ENCODE data around the gene SLC1A6. TPM values are rescaled to one million over a fixed set of nuclear protein-coding genes. Genes with fewer than 3 reads are reported as not detected.
"Not testable (repeated sequence)": the region's sequence is repeated elsewhere in the genome, so short reads cannot be mapped to it uniquely, and the experiment has no call there.

Gene SLC1A6
- total RNA-seq, 1 donor from 2014 or later = not detected

- H3K36me3 ChIP-seq (ENCODE audit: control insufficient read depth, insufficient read depth, low read length) = no peaks in the 10 kb centered on the region
- no peak for DNase-seq (ENCODE audit: low read depth)
- H3K4me3 ChIP-seq (ENCODE audit: low read depth, low read length) = no peak overlapping the region
- no peak for TF ChIP-seq CTCF (IDR thresholded peaks at IDR 0.05; ENCODE audit: insufficient read depth, low read length, poor library complexity, severe bottlenecking)
- no peaks in the 10 kb centered on the region for H3K27me3 ChIP-seq (ENCODE audit: control insufficient read depth, insufficient read depth, low read length)
Measured at GRCh38 chr19:14954071-14954655, 25.5 kb downstream of the SLC1A6 start.

- TF ChIP-seq CTCF (IDR thresholded peaks at IDR 0.05; ENCODE audit: insufficient read depth, low read length, poor library complexity, severe bottlenecking) = no peak
- DNase-seq (ENCODE audit: low read depth) = no peak
- Histone ChIP-seq H3K4me3 (ENCODE audit: low read depth, low read length) (no peak overlapping the region), H3K27me3 (ENCODE audit: control insufficient read depth, insufficient read depth, low read length) (no peaks in the 10 kb centered on the region), H3K36me3 (ENCODE audit: control insufficient read depth, insufficient read depth, low read length) (no peaks in the 10 kb centered on the region)
Measured at GRCh38 chr19:14952767-14953166, 26.9 kb downstream of the SLC1A6 start.

GRCh38 chr19:14950421-14950820 is 29.2 kb downstream of the SLC1A6 start:
- Histone ChIP-seq H3K4me3 (ENCODE audit: low read depth, low read length) (no peak overlapping the region), H3K36me3 (ENCODE audit: control insufficient read depth, insufficient read depth, low read length) (no peaks in the 10 kb centered on the region), H3K27me3 (ENCODE audit: control insufficient read depth, insufficient read depth, low read length) (no peaks in the 10 kb centered on the region)
- no peak for TF ChIP-seq CTCF (IDR thresholded peaks at IDR 0.05; ENCODE audit: insufficient read depth, low read length, poor library complexity, severe bottlenecking)
- no peak for DNase-seq (ENCODE audit: low read depth)

- Histone ChIP-seq H3K27me3 (ENCODE audit: control insufficient read depth, insufficient read depth, low read length) (no peaks in the 10 kb centered on the region), H3K36me3 (ENCODE audit: control insufficient read depth, insufficient read depth, low read length) (no peaks in the 10 kb centered on the region), H3K4me3 (ENCODE audit: low read depth, low read length) (no peak overlapping the region)
- TF ChIP-seq CTCF (IDR thresholded peaks at IDR 0.05; ENCODE audit: insufficient read depth, low read length, poor library complexity, severe bottlenecking) = no peak
- no peak for DNase-seq (ENCODE audit: low read depth)
Measured at GRCh38 chr19:14949876-14950275, 29.8 kb downstream of the SLC1A6 start.

- DNase-seq (ENCODE audit: low read depth); H3K4me3 ChIP-seq (ENCODE audit: low read depth, low read length); H3K36me3 ChIP-seq (ENCODE audit: control insufficient read depth, insufficient read depth, low read length); H3K27me3 ChIP-seq (ENCODE audit: control insufficient read depth, insufficient read depth, low read length): not testable (repeated sequence)
Measured at GRCh38 chr19:14949413-14949812, 30.3 kb downstream of the SLC1A6 start.

- Histone ChIP-seq H3K36me3 (ENCODE audit: control insufficient read depth, insufficient read depth, low read length) (no peaks in the 10 kb centered on the region), H3K4me3 (ENCODE audit: low read depth, low read length) (no peak overlapping the region), H3K27me3 (ENCODE audit: control insufficient read depth, insufficient read depth, low read length) (no peaks in the 10 kb centered on the region)
- TF ChIP-seq CTCF (IDR thresholded peaks at IDR 0.05; ENCODE audit: insufficient read depth, low read length, poor library complexity, severe bottlenecking) = no peak
- no peak for DNase-seq (ENCODE audit: low read depth)
Measured at GRCh38 chr19:14944456-14944855, 35.2 kb downstream of the SLC1A6 start.
